ENCODE results near the gene ABCA1.
"Not testable (repeated sequence)": the region's sequence is repeated elsewhere in the genome, so short reads cannot be mapped to it uniquely, and the experiment has no call there.

ABCA1 gene

DNA sequence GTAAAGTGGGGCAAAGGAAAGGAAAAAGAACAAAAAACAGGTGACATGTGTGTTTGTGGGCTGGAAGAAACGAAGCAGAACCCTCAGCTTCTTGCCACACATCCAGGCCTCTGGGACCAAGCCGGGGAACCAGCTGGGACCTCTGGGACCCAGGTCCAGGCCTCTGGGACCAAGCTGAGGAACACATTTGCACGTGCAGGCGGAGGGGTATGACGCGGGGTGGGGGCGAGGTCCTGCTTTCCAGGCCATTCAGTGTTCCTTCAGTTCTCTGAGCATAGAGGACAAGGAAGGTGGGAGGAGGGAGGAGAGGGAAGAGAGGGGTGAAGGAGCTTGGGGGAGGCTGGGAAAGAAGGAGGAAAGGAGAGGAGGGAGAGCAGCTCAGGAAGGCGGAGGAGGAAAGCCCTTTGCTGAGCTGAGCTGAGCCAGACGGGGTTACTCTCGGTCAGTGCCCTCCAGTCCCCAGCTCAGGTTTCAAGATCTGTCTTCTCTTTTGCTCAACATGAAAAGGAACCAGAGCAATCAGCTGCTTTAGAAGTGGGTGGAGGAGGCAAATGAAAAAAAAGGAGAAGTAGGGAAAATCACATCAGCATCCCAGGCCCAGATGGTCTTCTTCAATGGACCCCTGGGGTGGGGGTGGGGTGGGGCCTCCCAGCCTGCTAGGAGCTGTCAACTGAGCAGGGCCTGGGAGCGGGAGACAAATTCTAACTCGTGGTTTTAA, 59.1 kb downstream of the ABCA1 start:
- DNase-seq: peak; percentile 89

- no peak for DNase-seq
Observed at GRCh38 chr9:104868303-104868686, 59.7 kb downstream of the ABCA1 start.

- no peak for DNase-seq
Observed at GRCh38 chr9:104866191-104866590, 61.8 kb downstream of the ABCA1 start.

GRCh38 chr9:104864675-104865104, 63.3 kb downstream of the ABCA1 start:
- no peak for DNase-seq

GRCh38 chr9:104863180-104863883, 64.6 kb downstream of the ABCA1 start:
- peak; percentile 73 for DNase-seq

GRCh38 chr9:104861397-104861796, 66.6 kb downstream of the ABCA1 start:
- no peak for DNase-seq

DNA sequence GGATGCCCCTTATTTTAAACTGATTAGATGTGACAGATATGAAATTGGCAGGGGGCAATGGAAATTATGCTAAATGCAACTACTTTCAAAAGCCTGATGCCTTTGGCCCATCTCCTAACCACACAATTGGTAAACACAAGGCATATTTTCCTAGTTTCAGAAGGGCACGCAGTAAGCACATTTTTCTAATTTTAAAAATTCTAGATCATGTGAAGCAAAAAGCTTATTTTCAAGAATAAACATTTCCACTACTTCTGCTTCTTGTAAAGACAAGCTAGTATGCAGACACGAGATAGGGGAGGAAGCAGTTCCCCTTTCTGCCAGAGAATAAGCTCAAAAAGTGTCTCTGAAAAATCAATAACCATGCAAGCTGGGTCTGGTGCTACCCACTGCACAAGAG, 67.7 kb downstream of the ABCA1 start:
- no peak for DNase-seq

- no peak for DNase-seq
Observed at GRCh38 chr9:104858846-104859245, 69.1 kb downstream of the ABCA1 start.

DNA sequence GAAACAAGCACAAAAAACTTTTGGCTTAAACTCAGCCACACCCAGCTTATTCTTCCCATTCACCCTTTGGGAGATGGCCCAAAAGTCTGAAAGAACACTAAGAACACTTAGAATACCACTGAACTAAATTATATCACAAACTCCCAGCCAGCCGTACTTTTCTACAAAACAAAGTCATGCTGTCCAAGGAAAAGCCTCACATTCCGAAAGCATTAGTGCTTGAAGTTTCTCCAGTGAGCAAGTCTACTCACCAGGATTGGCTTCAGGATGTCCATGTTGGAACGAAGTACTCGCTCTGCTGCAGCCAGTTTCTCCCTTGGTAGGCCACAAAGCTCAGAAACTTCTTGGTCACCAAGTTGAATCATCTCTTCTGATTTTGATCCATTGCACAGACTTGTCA, 69.7 kb downstream of the ABCA1 start:
- no peak for DNase-seq

DNA sequence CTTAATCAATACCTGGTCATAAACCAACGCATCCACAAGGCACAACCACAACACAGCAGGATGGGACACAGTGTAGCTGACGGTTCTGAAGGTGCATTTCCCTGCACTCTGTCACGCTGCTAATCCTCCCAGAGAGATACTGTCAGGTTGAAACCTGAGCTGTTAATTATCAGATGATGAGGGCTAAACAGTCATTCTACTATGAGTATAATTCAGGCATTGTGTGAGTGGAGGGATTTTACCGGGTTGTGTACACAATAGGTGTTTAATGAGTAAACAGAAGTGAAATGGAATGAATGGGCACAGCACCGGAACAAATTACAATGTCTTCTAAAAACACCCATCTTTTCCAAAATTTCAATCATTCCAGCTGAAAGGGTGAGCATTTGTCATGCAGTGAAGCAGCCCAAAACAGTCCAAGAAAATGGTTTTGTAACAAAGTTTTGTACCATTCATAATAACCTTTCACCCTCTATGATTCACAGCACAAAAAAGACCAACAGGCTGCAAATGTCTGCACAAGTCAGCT, 71.5 kb downstream of the ABCA1 start:
- DNase-seq: no peak

- no peak for DNase-seq
Observed at GRCh38 chr9:104855807-104856206, 72.1 kb downstream of the ABCA1 start.

GRCh38 chr9:104855258-104855657, 72.7 kb downstream of the ABCA1 start:
- DNase-seq: not testable (repeated sequence)

- DNase-seq: no peak
Observed at GRCh38 chr9:104854613-104855012, 73.3 kb downstream of the ABCA1 start.

GRCh38 chr9:104853683-104854082, 74.3 kb downstream of the ABCA1 start:
- DNase-seq: no peak

GRCh38 chr9:104853159-104853558, 74.8 kb downstream of the ABCA1 start:
- no peak for DNase-seq

DNA sequence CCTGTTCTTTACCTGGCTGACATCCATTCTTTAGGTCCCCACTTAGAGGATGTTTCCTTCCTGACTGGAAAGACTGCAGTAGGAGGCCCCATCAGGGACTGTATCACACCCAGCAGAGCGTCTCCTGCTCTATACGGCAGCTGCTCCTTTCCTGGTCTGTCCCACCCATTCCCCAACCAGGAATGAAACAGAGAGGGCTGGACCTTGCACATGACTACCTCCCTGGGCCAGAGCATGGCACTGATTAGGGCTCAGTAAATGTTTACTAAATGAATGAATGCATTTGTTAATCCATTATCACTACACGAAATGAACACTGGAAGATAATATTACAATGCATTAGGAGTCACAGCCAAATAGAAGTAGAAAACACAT, 76.4 kb downstream of the ABCA1 start:
- no peak for DNase-seq

- DNase-seq: no peak
Observed at GRCh38 chr9:104850786-104851545, 77.0 kb downstream of the ABCA1 start.

DNA sequence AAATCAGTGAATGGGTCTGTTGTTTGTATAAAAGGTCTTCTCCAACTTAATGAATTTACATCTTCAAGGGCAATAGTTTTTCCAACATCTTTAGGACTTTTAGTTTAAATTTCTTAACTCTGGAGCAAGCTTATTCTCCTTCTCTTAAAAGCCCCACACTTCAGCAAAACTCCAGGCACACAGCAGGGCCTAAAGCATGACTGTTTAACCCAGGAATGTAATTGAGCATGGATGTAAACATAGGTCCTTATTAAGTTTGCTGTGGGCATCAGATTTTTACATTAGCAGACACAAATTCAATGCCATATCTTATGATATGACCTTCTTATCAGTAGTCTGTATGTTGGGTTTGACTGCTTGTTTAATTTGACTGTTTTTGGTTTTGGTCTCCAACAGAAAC, 78.9 kb downstream of the ABCA1 start:
- no peak for DNase-seq

- no peak for DNase-seq
Observed at GRCh38 chr9:104844710-104845109, 83.2 kb downstream of the ABCA1 start.

DNA sequence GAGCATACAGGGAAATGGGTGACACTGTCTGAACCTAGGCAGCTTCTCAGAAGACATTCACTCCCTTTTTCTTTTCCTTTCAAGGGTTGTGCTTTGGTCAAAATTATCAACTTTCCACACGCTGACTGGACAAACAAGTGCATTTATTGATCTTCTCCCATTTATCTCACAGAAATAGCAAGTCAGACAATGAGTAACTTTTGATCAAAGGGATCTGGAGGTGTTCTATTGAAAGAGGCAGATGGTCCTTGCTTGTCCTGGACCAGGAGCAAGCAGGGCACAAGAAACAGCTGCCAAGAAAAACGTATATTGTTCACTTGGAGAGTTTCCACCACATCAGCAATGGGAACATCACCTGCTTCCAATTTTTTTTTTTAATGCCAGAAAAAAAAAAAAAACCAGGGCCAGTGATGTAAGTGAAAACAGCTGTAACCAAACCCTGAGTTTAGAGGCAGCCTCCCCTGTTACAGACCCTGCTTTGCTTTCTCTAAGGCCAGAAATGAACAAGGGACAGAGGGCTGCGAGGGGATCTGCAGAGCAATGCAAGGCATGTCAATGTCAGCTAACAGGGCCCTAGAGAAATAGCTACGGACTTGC, 84.2 kb downstream of the ABCA1 start:
- DNase-seq: no peak

DNA sequence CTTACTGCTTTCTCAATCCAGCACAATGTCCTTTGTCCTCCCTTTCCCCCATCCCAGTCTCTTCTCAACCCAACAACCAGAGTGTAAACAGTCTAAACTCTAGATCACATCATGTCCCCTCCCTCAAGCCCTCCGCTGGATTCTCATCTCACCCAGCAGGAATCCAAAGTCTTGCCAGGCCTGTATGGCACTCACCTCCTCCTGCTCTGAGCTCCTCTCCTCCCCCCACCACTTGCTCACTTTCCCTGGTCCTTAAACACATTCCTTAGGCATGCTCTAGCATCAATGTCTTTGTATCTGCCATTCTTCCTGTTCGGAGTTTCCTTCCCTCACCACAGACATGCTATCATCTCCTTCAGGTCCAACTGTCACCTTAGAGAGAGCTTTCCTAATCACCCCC, 85.3 kb downstream of the ABCA1 start:
- no peak for DNase-seq

GRCh38 chr9:104841601-104842141, 86.3 kb downstream of the ABCA1 start:
- DNase-seq: no peak

DNA sequence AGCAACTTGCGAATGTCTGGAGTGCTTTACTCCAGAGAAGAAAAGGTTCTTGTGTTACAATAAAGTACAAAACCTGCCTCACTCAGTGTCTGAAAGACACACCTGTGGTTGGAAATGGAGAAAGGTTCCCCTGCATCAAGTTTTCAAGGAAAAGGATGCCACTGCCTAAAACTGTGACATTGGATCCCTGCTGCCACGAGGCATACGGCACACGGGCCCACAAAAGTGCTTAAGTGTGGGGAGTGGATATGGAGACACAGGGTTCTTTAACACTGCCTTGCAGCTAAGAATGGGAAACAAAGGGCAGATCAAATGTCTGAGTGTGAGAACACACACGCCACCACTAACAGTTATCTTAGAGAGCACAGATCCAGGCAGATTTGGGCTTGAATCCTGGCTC, 89.0 kb downstream of the ABCA1 start:
- no peak for DNase-seq
